IMR-90 (cell line): ENCODE measurements around the gene AIMP1. TPM values are rescaled to one million over a fixed set of nuclear protein-coding genes. Genes with fewer than 3 reads are reported as not detected.

Source experiments
- ATAC-seq: fragments of 200-7000 bp; cut with Tn5 transposase; 2 replicates; pipeline ENCODE4 v1.9.1; 2020; ENCODE audit warnings: low read depth, mild to moderate bottlenecking, moderate library complexity
- BruUV-seq: library from RNA; stranded (reverse); fragments of 400-500 nt; replicated peaks from 2 replicates; lab custom pipeline; 2021; lab: Mats Ljungman, UMichigan
- CTCF ChIA-PET: fragments of 300-600 bp; formaldehyde crosslinking; extraction: SDS; loops from one replicate; lab custom pipeline; 2021; ENCODE audit warnings: antibody characterized with exemption; lab: Yijun Ruan, JAX
- POLR2A ChIA-PET: fragments of 300-600 bp; sonication (Branson Sonifier 250); formaldehyde crosslinking; loops from one replicate; lab custom pipeline; 2022; ENCODE audit warnings: antibody characterized with exemption; ENCODE audit not compliant: unreplicated experiment; lab: Charles Lee
- DNase-seq: peaks from one replicate; pipeline ENCODE4 v3.0.0; 2013
- H2AFZ ChIP-seq: replicated peaks from 2 replicates; pipeline ENCODE3; 2013; ENCODE audit warnings: low read length, mild to moderate bottlenecking; ENCODE audit not compliant: poor library complexity
- H2AK5ac ChIP-seq: 2 replicates; pipeline ENCODE4 v1.6.1; 2013; ENCODE audit warnings: low read depth, low read length, inconsistent platforms
- H2AK9ac ChIP-seq: replicated peaks from 2 replicates; pipeline ENCODE3; 2013; ENCODE audit warnings: mild to moderate bottlenecking, low read depth, low read length, moderate library complexity; ENCODE audit not compliant: poor library complexity
- H2BK120ac ChIP-seq: 2 replicates; pipeline ENCODE4 v1.6.1; 2013; ENCODE audit warnings: low read depth, low read length, inconsistent platforms
- H2BK15ac ChIP-seq: 3 replicates; pipeline ENCODE4 v1.6.1; 2013; ENCODE audit warnings: low read depth, low read length, inconsistent platforms
- H2BK20ac ChIP-seq: 2 replicates; pipeline ENCODE4 v1.6.1; 2013; ENCODE audit warnings: low read depth, mild to moderate bottlenecking, inconsistent platforms, low read length, moderate library complexity
- H2BK5ac ChIP-seq: 2 replicates; pipeline ENCODE4 v1.6.1; 2013; ENCODE audit warnings: mild to moderate bottlenecking, low read depth, low read length, inconsistent platforms; ENCODE audit not compliant: poor library complexity, severe bottlenecking
- H3K14ac ChIP-seq: replicated peaks from 2 replicates; pipeline ENCODE4 v1.6.1; 2013; ENCODE audit warnings: low read depth, low read length, inconsistent platforms
- H3K18ac ChIP-seq: 2 replicates; pipeline ENCODE4 v1.6.1; 2013; ENCODE audit warnings: low read depth, low read length, control low read depth
- H3K23ac ChIP-seq: 2 replicates; pipeline ENCODE4 v1.6.1; 2013; ENCODE audit warnings: low read depth, low read length, inconsistent platforms
- H3K27ac ChIP-seq: 2 replicates; pipeline ENCODE4 v1.5.1; 2013; ENCODE audit warnings: mild to moderate bottlenecking, control low read depth, low read length; ENCODE audit not compliant: insufficient read depth
- H3K27me3 ChIP-seq: 2 replicates; pipeline ENCODE4 v1.6.1; 2013; ENCODE audit warnings: low read length; ENCODE audit not compliant: control insufficient read depth, insufficient read depth
- H3K36me3 ChIP-seq: 2 replicates; pipeline ENCODE4 v1.6.1; 2013; ENCODE audit warnings: low read length, mixed read lengths; ENCODE audit not compliant: control insufficient read depth, insufficient read depth
- H3K4ac ChIP-seq: 2 replicates; pipeline ENCODE4 v1.6.1; 2013; ENCODE audit warnings: low read depth, low read length, inconsistent platforms
- H3K4me1 ChIP-seq: 2 replicates; pipeline ENCODE4 v1.6.1; 2013; ENCODE audit warnings: low read length, mixed read lengths; ENCODE audit not compliant: control insufficient read depth, insufficient read depth
- H3K4me2 ChIP-seq: 2 replicates; pipeline ENCODE4 v1.6.1; 2013; ENCODE audit warnings: low read depth, mild to moderate bottlenecking, control low read depth, low read length, moderate library complexity
- H3K4me3 ChIP-seq: 2 replicates; pipeline ENCODE4 v1.5.1; 2013; ENCODE audit warnings: low read depth, mild to moderate bottlenecking, control low read depth, low read length, moderate library complexity; ENCODE audit not compliant: insufficient read depth
- H3K56ac ChIP-seq: 2 replicates; pipeline ENCODE4 v1.6.1; 2013; ENCODE audit warnings: low read length, inconsistent platforms; ENCODE audit not compliant: insufficient read depth; ENCODE audit errors: extremely low read depth
- H3K79me1 ChIP-seq, 2 experiments: 2 replicates each; pipeline ENCODE4 v1.6.1; 2013; ENCODE audit warnings: low read length in 2 of 2, inconsistent platforms in 1 of 2, low read depth in 1 of 2
- H3K9ac ChIP-seq: 2 replicates; pipeline ENCODE4 v1.6.1; 2013; ENCODE audit warnings: low read depth, low read length, control low read depth
- H3K9me1 ChIP-seq: 2 replicates; pipeline ENCODE4 v1.6.1; 2013; ENCODE audit warnings: low read length, inconsistent platforms; ENCODE audit not compliant: insufficient read depth
- H3K9me3 ChIP-seq: 2 replicates; pipeline ENCODE4 v1.6.1; 2013; ENCODE audit warnings: low read length; ENCODE audit not compliant: control insufficient read depth, insufficient read depth
- H4K20me1 ChIP-seq: 2 replicates; pipeline ENCODE4 v1.6.1; 2013; ENCODE audit warnings: low read length, inconsistent platforms; ENCODE audit not compliant: insufficient read depth
- H4K5ac ChIP-seq: 2 replicates; pipeline ENCODE4 v1.6.1; 2013; ENCODE audit warnings: mild to moderate bottlenecking, low read depth, low read length, control low read depth
- H4K8ac ChIP-seq, 2 experiments: 2 replicates each; pipeline ENCODE4 v1.6.1; 2013; ENCODE audit warnings: low read depth in 2 of 2, low read length in 2 of 2, control low read depth in 1 of 2, inconsistent platforms in 1 of 2
- H4K91ac ChIP-seq: 2 replicates; pipeline ENCODE4 v1.6.1; 2013; ENCODE audit warnings: low read depth, low read length, inconsistent platforms; ENCODE audit not compliant: insufficient read depth
- BHLHE40 ChIP-seq: fragments of 150-350 bp; IDR thresholded peaks from 2 replicates; pipeline ENCODE4 v1.6.1; 2016; ENCODE audit warnings: mild to moderate bottlenecking, low read depth, low read length
- CEBPB ChIP-seq: IDR thresholded peaks from 2 replicates; pipeline ENCODE4 v1.6.1; 2012; ENCODE audit warnings: low read depth, low read length, improper control_type of control experiment
- CHD1 ChIP-seq: IDR thresholded peaks from 2 replicates; pipeline ENCODE4 v1.6.1; 2012; ENCODE audit warnings: low read depth, low read length, improper control_type of control experiment
- CTCF ChIP-seq: conservative IDR thresholded peaks from 2 replicates; pipeline ENCODE4 v1.5.1; 2012; ENCODE audit warnings: mild to moderate bottlenecking, low read depth, low read length, improper control_type of control experiment
- ELK1 ChIP-seq: fragments of 150-350 bp; IDR thresholded peaks from 2 replicates; pipeline ENCODE4 v1.6.1; 2016; ENCODE audit warnings: low read depth, mild to moderate bottlenecking, low read length, moderate library complexity, borderline replicate concordance
- FOS ChIP-seq: fragments of 150-350 bp; IDR thresholded peaks from 2 replicates; pipeline ENCODE4 v1.6.1; 2016; ENCODE audit warnings: low read depth, low read length
- MAFK ChIP-seq: IDR thresholded peaks from 2 replicates; pipeline ENCODE4 v1.6.1; 2012; ENCODE audit warnings: low read depth, low read length, improper control_type of control experiment
- MXI1 ChIP-seq: IDR thresholded peaks from 2 replicates; pipeline ENCODE4 v1.6.1; 2012; ENCODE audit warnings: low read depth, mild to moderate bottlenecking, low read length, moderate library complexity, borderline replicate concordance
- NFE2L2 ChIP-seq: fragments of 150-350 bp; IDR thresholded peaks from 2 replicates; pipeline ENCODE4 v1.6.1; 2016; ENCODE audit warnings: low read depth, mild to moderate bottlenecking, low read length
- POLR2A ChIP-seq: IDR thresholded peaks from 2 replicates; pipeline ENCODE4 v1.6.1; 2012; ENCODE audit warnings: mild to moderate bottlenecking, low read depth, low read length
- RAD21 ChIP-seq: IDR thresholded peaks from 2 replicates; pipeline ENCODE4 v1.6.1; 2012; ENCODE audit warnings: low read length, improper control_type of control experiment
- RCOR1 ChIP-seq: IDR thresholded peaks from 2 replicates; pipeline ENCODE4 v1.6.1; 2012; ENCODE audit warnings: mild to moderate bottlenecking, low read length, improper control_type of control experiment; ENCODE audit not compliant: insufficient replicate concordance
- RFX5 ChIP-seq: IDR thresholded peaks from 2 replicates; pipeline ENCODE4 v1.8.0; 2012; ENCODE audit warnings: low read depth, mild to moderate bottlenecking, low read length, moderate library complexity
- SMC3 ChIP-seq: fragments of 150-350 bp; IDR thresholded peaks from 2 replicates; pipeline ENCODE4 v1.6.1; 2016; ENCODE audit warnings: low read depth, mild to moderate bottlenecking, antibody characterized with exemption, low read length, moderate library complexity
- USF2 ChIP-seq: fragments of 150-350 bp; IDR thresholded peaks from 2 replicates; pipeline ENCODE4 v1.6.1; 2017; ENCODE audit warnings: mild to moderate bottlenecking, antibody characterized with exemption, low read length, low read depth
- WGBS, 2 experiments: methylation state at CpG; one replicate each; pipeline versions ENCODE4 v1.1.5 to v1.1.7; 2013; ENCODE audit warnings: missing lambda C conversion rate in 2 of 2; ENCODE audit not compliant: insufficient read length in 1 of 2; ENCODE audit errors: extremely low coverage in 2 of 2; 5-methylcytosine and 5-hydroxymethylcytosine counted together
- dilution Hi-C: fragments of 300-500 bp; cut with HindIII; formaldehyde crosslinking; loops from one replicate; pipeline ENCODE4 v1.14.3; 2018; ENCODE audit warnings: low sequenced_read_pairs; ENCODE audit not compliant: unreplicated experiment
- in situ Hi-C: fragments of 300-500 bp; cut with MboI; formaldehyde crosslinking; loops from 3 replicates; pipeline ENCODE4 v1.14.3; 2019; ENCODE audit warnings: low sequenced_read_pairs, inconsistent platforms, mixed read lengths
- intact Hi-C: fragments of 100-400 bp; cut with micrococcal nuclease; formaldehyde crosslinking; loops from 2 replicates; pipeline ENCODE4 v1.10.0; 2022
- polyA plus RNA-seq, 3 experiments: library from polyadenylated mRNA; depleted of rRNA; stranded (reverse); fragments of >200 nt; gene quantifications; 2 replicates each; pipeline ENCODE4 v1.2.3, GENCODE V29; 2012; ENCODE audit warnings: low replicate concordance in 1 of 3
- total RNA-seq: library from RNA; depleted of rRNA; stranded (reverse); fragments of >200 nt; gene quantifications from 2 replicates; pipeline ENCODE4 v1.2.3, GENCODE V29; 2012

AIMP1 gene
- total and polyA plus RNA-seq, 2 of the 4 experiments (the other 2 are of a cell fraction): 11.8 to 21.4 TPM

- H3K79me1 ChIP-seq: peaks cover 18 to 19% of the 10 kb centered on the region in 2 experiments
- BruUV-seq: no TSS peak
- H3K27me3 ChIP-seq: no peaks in the 10 kb centered on the region
- no peak for ATAC-seq
- no peak overlapping the region for H3K23ac ChIP-seq
- H3K4me2 ChIP-seq: no peak overlapping the region
- H3K27ac ChIP-seq: no peak overlapping the region
- no peaks in the 10 kb centered on the region for H3K9me3 ChIP-seq
- H3K14ac ChIP-seq: no peak overlapping the region
- WGBS, 2 experiments: no CpG with 5 or more reads among the region's 1 CpG
- H3K4me1 ChIP-seq: no peaks in the 10 kb centered on the region
- H2BK20ac ChIP-seq: no peak overlapping the region
- no peaks in the 10 kb centered on the region for H4K20me1 ChIP-seq
- H3K18ac ChIP-seq: no peak overlapping the region
- H4K8ac ChIP-seq: no peak overlapping the region
- no peak overlapping the region for H2AK9ac ChIP-seq
- H4K91ac ChIP-seq: no peak overlapping the region
- no peaks in the 10 kb centered on the region for H3K9me1 ChIP-seq
- H4K5ac ChIP-seq: no peak overlapping the region
- H2AK5ac ChIP-seq: no peak overlapping the region
- no peak for TF ChIP-seq RFX5
- TF ChIP-seq MXI1: no peak
- no peak for TF ChIP-seq CHD1
- no peak for TF ChIP-seq NFE2L2
- TF ChIP-seq POLR2A: no peak
- TF ChIP-seq MAFK: no peak
- TF ChIP-seq FOS: no peak
- TF ChIP-seq CEBPB: no peak
- TF ChIP-seq ELK1: no peak
- no peak for TF ChIP-seq SMC3
- no peak for TF ChIP-seq BHLHE40
- TF ChIP-seq USF2: no peak
- no peak for TF ChIP-seq CTCF
- TF ChIP-seq RAD21: no peak
- TF ChIP-seq RCOR1: no peak
- H2AFZ ChIP-seq: no peak overlapping the region
- in situ Hi-C loops: no loop called here
- CTCF ChIA-PET: interaction anchor here (0.6 kb wide), 2 partner anchors 54 to 935 kb away, joined by 3 read pairs; no protein-coding TSS in a partner anchor
- no peak overlapping the region for H3K4ac ChIP-seq
- no peak overlapping the region for H2BK120ac ChIP-seq
- no peak overlapping the region for H2BK5ac ChIP-seq
- no peak overlapping the region for H2BK15ac ChIP-seq
- no peak overlapping the region for H3K4me3 ChIP-seq
- 0 out of 2 replicates have a peak, but pooled peaks cover 3% of the 10 kb centered on the region for H3K36me3 ChIP-seq
- H3K56ac ChIP-seq: no peak overlapping the region
- dilution Hi-C loops: no loop called here
- DNase-seq: no peak
- no peak overlapping the region for H3K9ac ChIP-seq
- POLR2A ChIA-PET: no interaction called here
- intact Hi-C loops: loop anchor here (10.0 kb wide), 1 partner anchor 1685 kb away; no protein-coding TSS in a partner anchor
Observed at GRCh38 chr4:106320235-106320634, 3.9 kb downstream of the AIMP1 start.
